K562 (cell line): Measurements from ENCODE around the gene TUT1. TPM values are rescaled to one million over a fixed set of nuclear protein-coding genes. Genes with fewer than 3 reads are reported as not detected.

Experiments used
- ATAC-seq: fragments of 200-7000 bp; cut with Tn5 transposase; 3 replicates; pipeline ENCODE4 v1.9.1; 2020; ENCODE audit warnings: moderate library complexity
- BruUV-seq: library from RNA; stranded (reverse); fragments of 400-500 nt; replicated peaks from 2 replicates; lab custom pipeline; 2021; lab: Mats Ljungman, UMichigan
- CTCF ChIA-PET: fragments of 300-600 bp; formaldehyde crosslinking; extraction: SDS; loops from one replicate; lab custom pipeline; 2021; ENCODE audit warnings: low intra/inter-chr PET ratio; lab: Yijun Ruan, JAX
- POLR2A ChIA-PET: fragments of 300-600, 350-650 bp; sonication (Branson Sonifier 250); formaldehyde crosslinking; extraction: SDS; loops from one replicate; lab custom pipeline; 2021; ENCODE audit warnings: antibody characterized with exemption, inconsistent platforms; lab: Yijun Ruan, JAX
- DNase-seq, 4 experiments: peaks; one replicate each; pipeline versions ENCODE4 v3.0.0 to v3.0.0-alpha.2; 2011 to 2018; ENCODE audit warnings: low spot score in 3 of 4, mixed read lengths in 3 of 4; ENCODE audit errors: extremely low read depth in 1 of 4
- FAIRE-seq: peaks from 2 replicates; lab custom pipeline; 2011; peaks lifted over from hg19 to GRCh38; lab: Jason Lieb, UNC
- H2AFZ ChIP-seq: 2 replicates; pipeline ENCODE4 v1.6.0; 2011; ENCODE audit warnings: low read depth, low read length, control low read depth, inconsistent platforms
- H3K27ac ChIP-seq: fragments of 200-600 bp; 3 replicates; pipeline ENCODE4 v1.8.0; 2011; ENCODE audit warnings: low read depth, mild to moderate bottlenecking, control low read depth, inconsistent platforms, low read length, moderate library complexity, mixed read lengths; ENCODE audit errors: extremely low read depth
- H3K27me3 ChIP-seq, 2 experiments: fragments of 300-600 bp in 1 of 2; 2 replicates in 1 of 2; 3 replicates in 1 of 2; pipeline versions ENCODE4 v1.6.0 to v1.8.0; 2011; ENCODE audit warnings: inconsistent platforms in 2 of 2, low read length in 2 of 2, mild to moderate bottlenecking in 1 of 2, mixed read lengths in 1 of 2, moderate library complexity in 1 of 2; ENCODE audit not compliant: control insufficient read depth in 2 of 2, insufficient read depth in 2 of 2
- H3K36me3 ChIP-seq: fragments of 300-600 bp; 3 replicates; pipeline ENCODE4 v1.8.0; 2011; ENCODE audit warnings: mild to moderate bottlenecking, low read length, inconsistent platforms; ENCODE audit not compliant: control insufficient read depth, insufficient read depth
- H3K4me1 ChIP-seq, 2 experiments: fragments of 200-600 bp in 1 of 2; replicated peaks in 1 of 2; 2 replicates in 1 of 2; 3 replicates in 1 of 2; pipeline versions ENCODE4 v1.5.1 to v1.8.0; 2011; ENCODE audit warnings: inconsistent platforms in 2 of 2, low read length in 2 of 2, mild to moderate bottlenecking in 1 of 2, mixed read lengths in 1 of 2, moderate library complexity in 1 of 2; ENCODE audit not compliant: control insufficient read depth in 2 of 2, insufficient read depth in 2 of 2
- H3K4me2 ChIP-seq: 2 replicates; pipeline ENCODE4 v1.6.1; 2011; ENCODE audit warnings: low read length, control low read depth, inconsistent platforms, mixed read lengths; ENCODE audit not compliant: insufficient read depth
- H3K4me3 ChIP-seq: fragments of 200-600 bp; sonication (generic), shearing (Covaris generic); 2 replicates; pipeline ENCODE4 v1.5.1; 2016; ENCODE audit warnings: control low read depth, inconsistent platforms
- H3K79me2 ChIP-seq: fragments of 200-600 bp; 3 replicates; pipeline ENCODE4 v1.8.0; 2011; ENCODE audit warnings: low read length, inconsistent platforms; ENCODE audit not compliant: control insufficient read depth, insufficient read depth
- H3K9ac ChIP-seq, 2 experiments: 2 replicates each; pipeline versions ENCODE4 v1.6.0 to v1.6.1; 2011; ENCODE audit warnings: low read depth in 2 of 2, low read length in 2 of 2, control low read depth in 1 of 2, inconsistent platforms in 1 of 2, mild to moderate bottlenecking in 1 of 2, mixed read lengths in 1 of 2; ENCODE audit not compliant: insufficient read depth in 1 of 2
- H3K9me1 ChIP-seq: one replicate; pipeline ENCODE4 v1.6.0; 2011; ENCODE audit warnings: inconsistent platforms, mild to moderate bottlenecking, low read length, moderate library complexity; ENCODE audit not compliant: control insufficient read depth, insufficient read depth
- H3K9me3 ChIP-seq: replicated peaks from 2 replicates; pipeline ENCODE4 v1.5.1; 2011; ENCODE audit warnings: low read depth, low read length, inconsistent platforms; ENCODE audit not compliant: control insufficient read depth, insufficient read depth
- H4K20me1 ChIP-seq: replicated peaks from 2 replicates; pipeline ENCODE4 v1.6.1; 2011; ENCODE audit warnings: low read length, inconsistent platforms, mixed read lengths; ENCODE audit not compliant: control insufficient read depth, insufficient read depth
- ELF1 ChIP-seq: fragments of 200-800 bp; sonication (Bioruptor generic); IDR thresholded peaks from 2 replicates; pipeline ENCODE4 v1.6.1; 2016; ENCODE audit warnings: missing genetic modification characterization, missing compliant biosample characterization
- JUN ChIP-seq, 2 experiments: sonication (generic) in 1 of 2; formaldehyde crosslinking in 1 of 2; IDR thresholded peaks; 2 replicates each; pipeline versions ENCODE4 v1.6.1 to v1.8.0; 2012 to 2022; ENCODE audit warnings: borderline replicate concordance in 2 of 2, mild to moderate bottlenecking in 2 of 2, improper control_type of control experiment in 1 of 2, low read depth in 1 of 2, low read length in 1 of 2, missing genetic modification reagents in 1 of 2
- KDM5B ChIP-seq: fragments of 200-600 bp; sonication (generic); IDR thresholded peaks from 2 replicates; pipeline ENCODE4 v1.6.1; 2012; ENCODE audit warnings: low read depth, mild to moderate bottlenecking, moderate library complexity, low read length, control low read depth, inconsistent platforms; ENCODE audit not compliant: insufficient replicate concordance
- LCOR ChIP-seq: sonication (generic); formaldehyde crosslinking; IDR thresholded peaks from 2 replicates; pipeline ENCODE4 v1.8.0; 2022; ENCODE audit warnings: mild to moderate bottlenecking, missing genetic modification reagents
- MEF2D ChIP-seq: conservative IDR thresholded peaks from 2 replicates; pipeline ENCODE4 v1.6.1; 2016; ENCODE audit warnings: low read depth, missing genetic modification characterization, missing compliant biosample characterization
- MTF1 ChIP-seq: fragments of 250-450 bp; sonication (Bioruptor Pico); IDR thresholded peaks from 2 replicates; pipeline ENCODE4 v1.9.0; 2021; ENCODE audit warnings: moderate library complexity, mild to moderate bottlenecking, inconsistent platforms, borderline replicate concordance
- NBN ChIP-seq: fragments of 450-650 bp; IDR thresholded peaks from 2 replicates; pipeline ENCODE4 v1.6.1; 2016; ENCODE audit warnings: low read depth, mild to moderate bottlenecking
- NFXL1 ChIP-seq: fragments of 450-650 bp; formaldehyde crosslinking; IDR thresholded peaks from 2 replicates; pipeline ENCODE4 v1.4.0; 2021; ENCODE audit warnings: mild to moderate bottlenecking
- NRF1 ChIP-seq, 2 experiments: fragments of 450-650 bp; IDR thresholded peaks in 1 of 2; conservative IDR thresholded peaks in 1 of 2; 2 replicates each; pipeline ENCODE4 v1.6.1; 2014; ENCODE audit warnings: mild to moderate bottlenecking in 2 of 2
- RBM34 ChIP-seq: fragments of 200-400 bp; formaldehyde crosslinking; IDR thresholded peaks from 2 replicates; pipeline ENCODE4 v1.6.1; 2018; ENCODE audit warnings: low read length, borderline replicate concordance; ENCODE audit not compliant: insufficient read depth
- SIN3A ChIP-seq, 2 experiments: fragments of 150-350 bp in 1 of 2; IDR thresholded peaks; 2 replicates each; pipeline ENCODE4 v1.6.1; 2011 to 2016; ENCODE audit warnings: borderline replicate concordance in 2 of 2, low read depth in 2 of 2, low read length in 2 of 2, mild to moderate bottlenecking in 2 of 2, moderate library complexity in 2 of 2; ENCODE audit not compliant: control insufficient read depth in 1 of 2
- SRSF3 ChIP-seq: fragments of 200-400 bp; formaldehyde crosslinking; IDR thresholded peaks from 2 replicates; pipeline ENCODE4 v1.6.1; 2016; ENCODE audit warnings: mild to moderate bottlenecking, low read length, moderate library complexity; ENCODE audit not compliant: insufficient read depth
- UBTF ChIP-seq, 2 experiments: IDR thresholded peaks; 2 replicates each; pipeline ENCODE4 v1.6.1; 2012; ENCODE audit warnings: improper control_type of control experiment in 2 of 2, low read depth in 2 of 2, low read length in 2 of 2, borderline replicate concordance in 1 of 2
- ZNF431 ChIP-seq: sonication (generic); formaldehyde crosslinking; IDR thresholded peaks from 2 replicates; pipeline ENCODE4 v1.8.0; 2022; ENCODE audit warnings: mild to moderate bottlenecking, missing genetic modification reagents
- WGBS: fragments of 100-300 bp; shearing (Covaris generic); methylation state at CpG from one replicate; pipeline ENCODE4 v1.1.6; 2016; ENCODE audit warnings: low coverage, mixed read lengths; ENCODE audit not compliant: insufficient coverage; ENCODE audit errors: missing lambda C conversion rate; 5-methylcytosine and 5-hydroxymethylcytosine counted together
- in situ Hi-C: fragments of 300-500 bp; cut with MboI; formaldehyde crosslinking; loops from 4 replicates; pipeline ENCODE4 v1.15.0; 2018; ENCODE audit warnings: inconsistent platforms, mixed read lengths
- intact Hi-C: fragments of 100-400 bp; cut with micrococcal nuclease; formaldehyde crosslinking; loops from 2 replicates; pipeline ENCODE4 v1.14.2; 2022
- polyA plus RNA-seq, 8 experiments: library from polyadenylated mRNA; depleted of rRNA in 4 of 8; stranded (reverse) in 5 of 8; unstranded in 3 of 8; fragments of >200 nt; fragmentation: Nextera tagmentation in 2 of 8; fragmentation: Illumina TruSeq in 1 of 8; extraction: Ambion mirVana in 2 of 8; extraction: Trizol in 1 of 8; gene quantifications; 2 replicates each; pipeline versions ENCODE4 v1.2.1 to v1.2.3, GENCODE V29; 2011 to 2014; ENCODE audit warnings: inconsistent platforms in 1 of 8, missing spikeins in 1 of 8
- total RNA-seq, 7 experiments: library from RNA; depleted of rRNA in 6 of 7; stranded (reverse); fragments of >200 nt in 6 of 7; fragmentation: Illumina TruSeq in 2 of 7; extraction: Trizol in 2 of 7; gene quantifications; 2 replicates each; pipeline versions ENCODE4 v1.2.1 to v1.2.3, GENCODE V29; 2011 to 2021; ENCODE audit warnings: low replicate concordance in 1 of 7
- TF ChIP-seq, protein P1 (sequence below): conservative IDR thresholded peaks from 2 replicates; pipeline ENCODE4 v1.6.1; 2011; ENCODE audit warnings: low read depth, mild to moderate bottlenecking, low read length; ENCODE audit not compliant: control insufficient read depth

Gene TUT1
- total and polyA plus RNA-seq, 9 of the 15 experiments (the other 6 are each of a cell fraction or from before 2014, with no cell fraction given) = 0.66 to 44.3 (median 15.7) TPM

GRCh38 chr11:62600367-62601121 lies 9.2 kb upstream of the TUT1 start:
- Histone ChIP-seq H3K27me3 (no peaks in the 10 kb centered on the region), H3K4me1 (peaks cover 14 to 37% of the 10 kb centered on the region in 2 experiments; a peak in 4 of 5 replicates), H3K4me3 (peak overlapping the region; percentile 95), H3K9me1 (no peaks in the 10 kb centered on the region), H3K4me2 (peak overlapping the region; percentile 95), H3K9ac (peak overlapping the region; percentile 95 to 100), H3K36me3 (peaks cover 72% of the 10 kb centered on the region), H4K20me1 (no peaks in the 10 kb centered on the region), H3K79me2 (peaks cover 46% of the 10 kb centered on the region), H3K9me3 (no peaks in the 10 kb centered on the region), H2AFZ (peak overlapping the region; percentile 78; the same call in 1 of the 2 replicates), H3K27ac (peak overlapping the region; percentile 97)
- intact Hi-C loops (loop anchor here (5.0 kb wide), 1 partner anchor 72 kb away; the partner anchor contains the start of genes LBHD1 and UQCC3), in situ Hi-C loops (no loop called here)
- WGBS = under 1% methylated on average over 23 of the region's 26 CpGs
- ATAC-seq (peak; percentile 2), DNase-seq (peak in 2 of 4 experiments; percentile 32 to 49), FAIRE-seq (peak; percentile 82)
- CTCF ChIA-PET = no interaction called here
- POLR2A ChIA-PET = interaction anchor here (0.6 to 2.7 kb wide), 11 partner anchors 9 to 240 kb away, joined by 3 to 45 read pairs (median 6); partner anchors contain the start of genes C11orf98, CSKMT, EEF1G and LBHD1
- no TSS peak for BruUV-seq
- no peak for TF ChIP-seq RBM34
- TF ChIP-seq MEF2D (tag) = 0 out of 2 replicates have a peak, but pooled peaks have one; percentile 13
- peak; percentile 61 for TF ChIP-seq KDM5B
- no peak for TF ChIP-seq SRSF3
- TF ChIP-seq NBN = no peak
- TF ChIP-seq ZNF431 = 0 out of 2 replicates have a peak, but pooled peaks have one; percentile 3
- peak; percentile 6; the same call in 1 of the 2 replicates for TF ChIP-seq ELF1 (tag)
- TF ChIP-seq, protein P1, sequence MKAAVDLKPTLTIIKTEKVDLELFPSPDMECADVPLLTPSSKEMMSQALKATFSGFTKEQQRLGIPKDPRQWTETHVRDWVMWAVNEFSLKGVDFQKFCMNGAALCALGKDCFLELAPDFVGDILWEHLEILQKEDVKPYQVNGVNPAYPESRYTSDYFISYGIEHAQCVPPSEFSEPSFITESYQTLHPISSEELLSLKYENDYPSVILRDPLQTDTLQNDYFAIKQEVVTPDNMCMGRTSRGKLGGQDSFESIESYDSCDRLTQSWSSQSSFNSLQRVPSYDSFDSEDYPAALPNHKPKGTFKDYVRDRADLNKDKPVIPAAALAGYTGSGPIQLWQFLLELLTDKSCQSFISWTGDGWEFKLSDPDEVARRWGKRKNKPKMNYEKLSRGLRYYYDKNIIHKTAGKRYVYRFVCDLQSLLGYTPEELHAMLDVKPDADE = 0 out of 2 replicates have a peak, but pooled peaks have one; percentile 39
- TF ChIP-seq UBTF (IDR thresholded peaks at IDR 0.05; ENCODE audit: borderline replicate concordance in 1 of 2, low read depth in 2 of 2, low read length in 2 of 2) = 0 out of 4 replicates have a peak, but pooled peaks of 1 of the 2 experiments have one; percentile 69
- peak in 1 of 2 experiments; percentile 21; a peak in 1 of 4 replicates for TF ChIP-seq SIN3A (IDR thresholded peaks at IDR 0.05; ENCODE audit: borderline replicate concordance in 2 of 2, control insufficient read depth in 1 of 2, low read depth in 2 of 2, low read length in 2 of 2)
- 0 out of 4 replicates have a peak, but pooled peaks have one; percentile 21 to 26 for TF ChIP-seq NRF1 (conservative IDR thresholded peaks at IDR 0.05 in 1 of 2, IDR thresholded peaks at IDR 0.05 in 1 of 2)
- TF ChIP-seq LCOR (CRISPR knock-in tag) = 0 out of 2 replicates have a peak, but pooled peaks have one; percentile 9
- TF ChIP-seq MTF1 (CRISPR knock-in tag) = no peak
- no peak for TF ChIP-seq NFXL1 (CRISPR knock-in tag)
- TF ChIP-seq JUN (IDR thresholded peaks at IDR 0.05; ENCODE audit: borderline replicate concordance, low read depth, low read length) = no peak
- TF ChIP-seq JUN (CRISPR knock-in tag; IDR thresholded peaks at IDR 0.05; ENCODE audit: borderline replicate concordance) = 0 out of 2 replicates have a peak, but pooled peaks have one; percentile 48
